Fibroblast of pulmonary artery (primary cell): ENCODE measurements around the gene THAP5.

Experiments used
- DNase-seq: peaks from one replicate; pipeline ENCODE4 v3.0.0-alpha.2; 2010; ENCODE audit warnings: low read depth
- H3K4me3 ChIP-seq: replicated peaks from 2 replicates; pipeline ENCODE4 v1.5.1; 2011; ENCODE audit warnings: low read depth, mild to moderate bottlenecking, control low read depth, low read length, moderate library complexity
- TF ChIP-seq, protein P1 (sequence below): IDR thresholded peaks from 2 replicates; pipeline ENCODE4 v1.5.1; 2011; ENCODE audit warnings: mild to moderate bottlenecking, control low read depth, low read length, inconsistent platforms; ENCODE audit errors: missing control alignments

Gene THAP5, protein sequence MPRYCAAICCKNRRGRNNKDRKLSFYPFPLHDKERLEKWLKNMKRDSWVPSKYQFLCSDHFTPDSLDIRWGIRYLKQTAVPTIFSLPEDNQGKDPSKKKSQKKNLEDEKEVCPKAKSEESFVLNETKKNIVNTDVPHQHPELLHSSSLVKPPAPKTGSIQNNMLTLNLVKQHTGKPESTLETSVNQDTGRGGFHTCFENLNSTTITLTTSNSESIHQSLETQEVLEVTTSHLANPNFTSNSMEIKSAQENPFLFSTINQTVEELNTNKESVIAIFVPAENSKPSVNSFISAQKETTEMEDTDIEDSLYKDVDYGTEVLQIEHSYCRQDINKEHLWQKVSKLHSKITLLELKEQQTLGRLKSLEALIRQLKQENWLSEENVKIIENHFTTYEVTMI

DNA sequence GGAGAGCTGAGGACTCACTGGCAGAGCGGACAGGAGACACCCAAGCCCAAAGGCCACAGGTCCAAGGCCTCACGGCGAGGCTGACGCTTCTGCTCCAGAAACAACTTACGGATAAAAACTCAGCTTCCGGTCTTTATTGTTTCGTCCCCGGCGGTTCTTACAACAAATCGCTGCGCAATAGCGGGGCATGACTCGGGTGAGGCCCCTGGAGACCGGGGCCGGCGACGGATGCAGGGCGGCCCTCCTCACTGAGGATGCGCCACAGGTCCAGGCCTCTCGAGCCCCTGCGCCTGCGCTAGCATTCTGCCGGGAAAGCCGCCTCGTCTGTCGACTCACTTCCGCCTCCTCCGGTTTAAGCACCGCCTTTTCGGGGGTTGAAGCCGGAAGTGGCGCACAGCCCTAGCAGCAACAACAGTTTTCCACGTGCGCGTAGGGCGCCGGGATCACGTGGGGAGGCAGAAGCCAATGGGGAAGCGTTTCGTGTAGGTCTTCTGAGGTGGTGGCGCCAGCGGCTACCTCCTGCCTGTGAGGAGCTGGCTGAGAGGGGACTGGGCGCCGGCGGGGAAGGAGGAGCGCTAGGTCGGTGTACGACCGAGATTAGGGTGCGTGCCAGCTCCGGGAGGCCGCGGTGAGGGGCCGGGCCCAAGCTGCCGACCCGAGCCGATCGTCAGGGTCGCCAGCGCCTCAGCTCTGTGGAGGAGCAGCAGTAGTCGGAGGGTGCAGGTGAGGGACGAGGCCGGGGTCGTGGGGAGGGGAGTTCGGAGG lies at the start of gene THAP5, which contains the start of gene DNAJB9:
Gene THAP5, minus strand, starts transcription at position 326 of the 765 bp plus-strand sequence. Its CDS starts 137 bp downstream, at position 189.
Gene DNAJB9, plus strand, starts transcription at position 494 of the 765 bp plus-strand sequence. CDS start 1,853 bp downstream, outside the sequence.
- TF ChIP-seq, protein P1, sequence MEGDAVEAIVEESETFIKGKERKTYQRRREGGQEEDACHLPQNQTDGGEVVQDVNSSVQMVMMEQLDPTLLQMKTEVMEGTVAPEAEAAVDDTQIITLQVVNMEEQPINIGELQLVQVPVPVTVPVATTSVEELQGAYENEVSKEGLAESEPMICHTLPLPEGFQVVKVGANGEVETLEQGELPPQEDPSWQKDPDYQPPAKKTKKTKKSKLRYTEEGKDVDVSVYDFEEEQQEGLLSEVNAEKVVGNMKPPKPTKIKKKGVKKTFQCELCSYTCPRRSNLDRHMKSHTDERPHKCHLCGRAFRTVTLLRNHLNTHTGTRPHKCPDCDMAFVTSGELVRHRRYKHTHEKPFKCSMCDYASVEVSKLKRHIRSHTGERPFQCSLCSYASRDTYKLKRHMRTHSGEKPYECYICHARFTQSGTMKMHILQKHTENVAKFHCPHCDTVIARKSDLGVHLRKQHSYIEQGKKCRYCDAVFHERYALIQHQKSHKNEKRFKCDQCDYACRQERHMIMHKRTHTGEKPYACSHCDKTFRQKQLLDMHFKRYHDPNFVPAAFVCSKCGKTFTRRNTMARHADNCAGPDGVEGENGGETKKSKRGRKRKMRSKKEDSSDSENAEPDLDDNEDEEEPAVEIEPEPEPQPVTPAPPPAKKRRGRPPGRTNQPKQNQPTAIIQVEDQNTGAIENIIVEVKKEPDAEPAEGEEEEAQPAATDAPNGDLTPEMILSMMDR: no peak
- peak; percentile 100 for DNase-seq
- H3K4me3 ChIP-seq: peak within 1 kb of the TSS; percentile 91

DNA sequence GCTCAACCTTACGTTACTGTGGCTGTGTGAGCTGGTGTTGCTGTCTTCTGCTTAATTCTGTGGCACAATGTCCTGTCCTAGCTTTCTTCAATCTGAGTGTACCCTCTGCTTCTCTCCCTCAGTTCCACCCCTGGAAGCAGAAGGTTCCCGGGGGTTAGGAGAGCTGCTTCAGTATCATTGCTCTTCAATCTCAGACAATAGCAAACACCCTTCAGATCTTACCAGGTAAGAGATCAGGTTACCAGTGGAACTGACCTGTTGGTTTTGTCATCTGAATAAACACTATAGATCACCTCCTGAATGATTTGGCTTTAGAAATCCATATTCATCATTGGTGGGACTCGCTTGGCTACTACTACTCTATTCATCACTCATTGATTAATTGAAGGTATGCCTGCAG lies 48.5 kb upstream of the THAP5 start:
- H3K4me3 ChIP-seq: no peak overlapping the region
- no peak for DNase-seq
- TF ChIP-seq, protein P1: no peak

DNA sequence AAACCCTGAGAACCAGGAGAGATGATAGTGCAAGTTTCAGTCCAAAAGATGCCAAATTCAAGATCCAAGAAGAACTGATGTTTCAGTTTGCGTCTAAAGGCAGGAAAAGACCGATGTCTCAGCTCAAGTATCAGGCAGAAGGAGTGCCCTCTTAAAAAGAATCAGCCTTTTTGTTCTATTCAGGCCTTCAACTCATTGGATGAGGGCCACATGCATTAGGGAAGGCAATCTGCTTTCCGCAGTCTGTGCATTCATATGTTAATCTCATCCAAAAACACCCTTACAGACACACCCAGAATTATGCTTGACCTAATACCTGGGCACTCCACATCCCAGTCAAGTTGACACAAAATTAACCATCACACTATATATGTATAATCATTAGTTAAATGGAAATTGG lies 45.4 kb upstream of the THAP5 start:
- H3K4me3 ChIP-seq: no peak overlapping the region
- no peak for DNase-seq
- TF ChIP-seq, protein P1: no peak

DNA sequence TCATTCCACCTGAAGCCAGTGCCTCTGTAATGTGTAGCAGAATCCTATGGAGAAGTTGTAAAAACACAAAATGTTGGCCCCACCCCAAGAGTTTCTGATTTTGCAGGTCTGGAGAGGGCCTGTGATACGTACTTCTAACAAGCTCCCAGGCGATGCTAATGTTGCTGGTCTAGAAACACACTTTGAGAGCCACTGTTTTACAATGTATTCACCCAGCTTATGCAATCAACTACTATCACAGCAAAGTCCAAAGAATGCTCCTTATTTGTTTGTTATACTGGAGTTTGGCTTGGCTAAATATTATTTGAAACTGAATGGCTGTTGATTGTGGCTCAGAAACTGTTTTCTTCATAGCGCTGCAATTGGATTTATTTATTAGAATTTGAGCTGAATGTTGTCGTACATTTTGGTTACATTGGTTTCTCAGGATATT lies 44.5 kb upstream of the THAP5 start:
- DNase-seq: no peak
- H3K4me3 ChIP-seq: no peak overlapping the region
- TF ChIP-seq, protein P1: no peak

DNA sequence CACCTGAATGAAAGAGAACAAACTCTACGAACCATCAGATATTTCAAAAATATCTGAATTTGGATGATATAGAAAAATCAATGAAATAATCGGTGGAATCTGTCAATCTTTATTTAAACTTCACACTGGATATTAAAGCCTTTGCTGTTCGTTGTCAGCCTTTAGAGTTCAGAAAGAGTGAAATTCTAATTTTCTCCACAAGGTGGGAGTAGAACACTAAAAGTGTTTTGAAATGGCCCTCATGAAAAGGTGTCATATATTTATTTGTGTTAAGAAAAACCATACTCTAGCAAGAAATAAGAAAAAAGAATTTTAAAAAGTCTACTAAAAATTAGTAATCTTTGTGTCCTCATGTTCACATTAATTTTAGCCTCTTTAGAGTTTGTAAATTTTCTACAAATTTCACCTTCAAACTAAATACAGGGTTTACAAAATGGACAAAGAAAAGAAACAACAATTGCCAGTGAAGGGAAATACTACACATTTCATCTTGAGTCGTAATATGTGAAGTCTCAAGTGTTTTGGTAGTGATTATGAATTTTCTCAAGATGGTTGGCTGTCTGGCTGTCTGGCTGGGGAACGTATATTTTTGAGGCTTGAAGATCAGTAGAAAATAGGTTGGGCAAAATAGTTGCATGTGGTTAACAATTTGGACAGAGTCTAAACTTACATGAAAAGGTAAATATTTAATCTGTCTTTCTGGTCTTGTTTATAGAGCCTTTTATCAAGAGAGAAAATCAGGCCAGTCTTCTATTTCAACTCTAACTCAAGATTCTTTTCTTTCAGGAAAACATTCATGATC lies 43.8 kb upstream of the THAP5 start:
- no peak overlapping the region for H3K4me3 ChIP-seq
- peak; percentile 63 for DNase-seq
- TF ChIP-seq, protein P1: peak; percentile 65

DNA sequence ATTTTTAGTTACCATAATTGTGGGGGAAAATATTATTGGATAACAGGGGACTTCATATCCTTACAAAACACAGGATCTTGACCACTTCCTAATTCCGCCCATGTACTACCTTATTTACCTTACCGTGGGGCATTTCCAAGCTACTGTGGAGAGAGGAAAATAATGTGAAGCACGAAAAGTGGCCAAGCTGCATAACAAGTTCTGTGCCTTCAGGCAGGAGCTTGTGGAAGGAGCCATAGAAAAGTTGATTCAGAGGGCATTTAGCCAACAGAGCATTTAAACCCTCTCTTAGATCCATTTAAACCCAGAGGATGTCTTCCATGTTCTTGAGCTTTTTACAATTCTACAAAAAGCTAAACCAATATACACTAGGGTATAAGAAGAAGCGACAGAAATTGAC lies 41.8 kb upstream of the THAP5 start:
- no peak overlapping the region for H3K4me3 ChIP-seq
- TF ChIP-seq, protein P1: no peak
- no peak for DNase-seq
